Right kidney (tissue), 1 donor: ENCODE data around the gene TMEM147.
A peak's percentile ranks its signal among the peaks of the same experiment; 100 is the strongest.

Experiments
- DNase-seq: peaks from one replicate; pipeline ENCODE4 v3.0.0-alpha.2; 2016

Gene TMEM147

GRCh38 chr19:35544110-35544802 is 1.2 kb upstream of the TMEM147 start:
- no peak for DNase-seq

- no peak for DNase-seq
Measured at GRCh38 chr19:35545855-35546381, 492 bp downstream of the TMEM147 start.

GRCh38 chr19:35546532-35546931 is 1.1 kb downstream of the TMEM147 start:
- no peak for DNase-seq

GRCh38 chr19:35549174-35549788 is 3.9 kb downstream of the TMEM147 start:
- peak; percentile 48 for DNase-seq

GRCh38 chr19:35549879-35550523 is 4.6 kb downstream of the TMEM147 start:
- no peak for DNase-seq

- no peak for DNase-seq
Measured at GRCh38 chr19:35551091-35551810, 5.8 kb downstream of the TMEM147 start.

- no peak for DNase-seq
Measured at GRCh38 chr19:35552534-35553384, 7.3 kb downstream of the TMEM147 start.

- DNase-seq = no peak
Measured at GRCh38 chr19:35553385-35554000, 8.1 kb downstream of the TMEM147 start.

GRCh38 chr19:35554076-35554475 is 8.7 kb downstream of the TMEM147 start:
- DNase-seq = no peak

GRCh38 chr19:35555301-35556005 is 10.0 kb downstream of the TMEM147 start:
- no peak for DNase-seq

GRCh38 chr19:35556025-35556590 is 10.7 kb downstream of the TMEM147 start:
- no peak for DNase-seq

- no peak for DNase-seq
Measured at GRCh38 chr19:35556846-35557538, 11.6 kb downstream of the TMEM147 start.

GRCh38 chr19:35557539-35558399 is 12.3 kb downstream of the TMEM147 start:
- DNase-seq = peak; percentile 75

- no peak for DNase-seq
Measured at GRCh38 chr19:35558400-35559280, 13.2 kb downstream of the TMEM147 start.

GRCh38 chr19:35559281-35559659 is 13.8 kb downstream of the TMEM147 start:
- no peak for DNase-seq

- DNase-seq = no peak
Measured at GRCh38 chr19:35559781-35560180, 14.4 kb downstream of the TMEM147 start.

GRCh38 chr19:35560271-35560670 is 14.8 kb downstream of the TMEM147 start:
- DNase-seq = no peak

- DNase-seq = no peak
Measured at GRCh38 chr19:35560677-35561076, 15.3 kb downstream of the TMEM147 start.
